Spinal cord (tissue), 10 donors: ENCODE data around the gene SETD2. TPM values are rescaled to one million over a fixed set of nuclear protein-coding genes. Genes with fewer than 3 reads are reported as not detected.
"Not testable (repeated sequence)": the region's sequence is repeated elsewhere in the genome, so short reads cannot be mapped to it uniquely, and the experiment has no call there.

ENCODE experiments used
- DNase-seq, 6 donors: peaks; one replicate each; pipeline versions ENCODE4 v3.0.0 to v3.0.0-alpha.2; 2013 to 2015; ENCODE audit warnings: low spot score in 6 of 6, low read depth in 4 of 6
- H3K27ac ChIP-seq: one replicate; pipeline ENCODE4 v1.5.1; 2013; ENCODE audit warnings: low read depth, low read length, control low read depth
- H3K27me3 ChIP-seq: one replicate; pipeline ENCODE4 v1.6.1; 2013; ENCODE audit warnings: low read length; ENCODE audit not compliant: control insufficient read depth, insufficient read depth
- H3K36me3 ChIP-seq: one replicate; pipeline ENCODE4 v1.6.1; 2013; ENCODE audit warnings: low read length; ENCODE audit not compliant: control insufficient read depth, insufficient read depth
- H3K4me1 ChIP-seq: one replicate; pipeline ENCODE4 v1.6.1; 2013; ENCODE audit warnings: low read length; ENCODE audit not compliant: control insufficient read depth, insufficient read depth
- H3K4me3 ChIP-seq: one replicate; pipeline ENCODE4 v1.5.1; 2013; ENCODE audit warnings: low read depth, low read length, control low read depth
- H3K9me3 ChIP-seq: one replicate; pipeline ENCODE4 v1.6.1; 2013; ENCODE audit warnings: low read length; ENCODE audit not compliant: control insufficient read depth, insufficient read depth
- WGBS: methylation state at CpG from one replicate; pipeline ENCODE4 v1.1.5; 2013; ENCODE audit warnings: missing lambda C conversion rate; ENCODE audit not compliant: insufficient coverage; 5-methylcytosine and 5-hydroxymethylcytosine counted together
- polyA plus RNA-seq, 2 donors: library from polyadenylated mRNA; unstranded; fragments of 120-200 nt; gene quantifications; one replicate each; pipeline ENCODE4 v1.2.1, GENCODE V29; 2013; ENCODE audit not compliant: insufficient read length in 2 of 2
- total RNA-seq, 2 donors: library from RNA; depleted of rRNA in 1 of 2; stranded (reverse); fragments of 120-200 nt in 1 of 2; fragments of >200 nt in 1 of 2; gene quantifications; one replicate each; pipeline versions ENCODE4 v1.2.3 to v1.2.4, GENCODE V29; 2013 to 2014
- donor health status: healthy.

SETD2 gene
- total and polyA plus RNA-seq, 4 donors = 39.9 to 72.0 (median 51.0) TPM

DNA sequence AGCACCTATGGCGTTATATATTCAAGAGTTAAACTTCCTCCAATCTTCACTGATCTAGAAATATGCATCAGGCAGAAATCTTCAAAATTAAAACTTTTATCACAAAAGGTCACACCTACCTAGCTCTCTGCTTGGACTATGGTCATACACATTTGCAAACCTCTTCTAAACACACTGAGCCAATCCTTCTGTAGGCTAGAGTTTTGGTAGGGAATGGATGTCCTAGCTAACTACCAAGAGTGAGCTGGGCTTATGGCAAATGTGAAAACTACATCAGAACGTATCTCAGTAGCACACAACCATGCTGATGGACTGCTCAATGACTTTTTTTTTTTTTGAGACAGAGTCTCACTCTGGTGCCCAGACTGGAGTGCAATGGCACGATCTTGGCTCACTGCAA is 29.6 kb downstream of the SETD2 start:
- 75% methylated on average over 1 of the region's 3 CpGs for WGBS

DNA sequence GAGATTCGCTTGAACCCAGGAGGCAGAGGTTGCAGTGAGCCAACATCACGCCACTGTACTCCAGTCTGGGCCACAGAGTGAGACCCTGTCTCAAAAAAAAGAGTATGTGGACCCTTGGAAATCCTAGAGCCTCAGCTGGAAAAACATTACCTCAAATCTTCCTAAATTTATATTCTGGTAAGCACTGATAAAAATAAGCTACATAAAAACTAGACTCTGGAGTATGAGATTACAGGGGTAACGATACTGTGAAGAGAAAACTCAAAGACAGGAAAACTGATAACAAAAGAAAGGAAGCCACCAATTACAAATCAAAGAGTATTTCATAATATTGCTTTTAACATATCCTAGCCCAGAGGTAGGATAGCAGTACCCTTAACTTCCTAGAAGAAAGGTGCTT is 30.3 kb downstream of the SETD2 start:
- Histone ChIP-seq H3K9me3 (no peaks in the 10 kb centered on the region), H3K4me3 (no peak overlapping the region), H3K27ac (no peak overlapping the region), H3K27me3 (no peaks in the 10 kb centered on the region), H3K4me1 (no peaks in the 10 kb centered on the region), H3K36me3 (no peaks in the 10 kb centered on the region)
- WGBS = 90% methylated on average over 2 of the region's 3 CpGs
- DNase-seq = no peak

More for the DNA sequence above, 29.6 kb downstream of the SETD2 start:
- Histone ChIP-seq H3K9me3 (no peaks in the 10 kb centered on the region), H3K36me3 (no peaks in the 10 kb centered on the region), H3K4me3 (no peak overlapping the region), H3K4me1 (no peaks in the 10 kb centered on the region), H3K27ac (no peak overlapping the region), H3K27me3 (no peaks in the 10 kb centered on the region)
- no peak for DNase-seq

DNA sequence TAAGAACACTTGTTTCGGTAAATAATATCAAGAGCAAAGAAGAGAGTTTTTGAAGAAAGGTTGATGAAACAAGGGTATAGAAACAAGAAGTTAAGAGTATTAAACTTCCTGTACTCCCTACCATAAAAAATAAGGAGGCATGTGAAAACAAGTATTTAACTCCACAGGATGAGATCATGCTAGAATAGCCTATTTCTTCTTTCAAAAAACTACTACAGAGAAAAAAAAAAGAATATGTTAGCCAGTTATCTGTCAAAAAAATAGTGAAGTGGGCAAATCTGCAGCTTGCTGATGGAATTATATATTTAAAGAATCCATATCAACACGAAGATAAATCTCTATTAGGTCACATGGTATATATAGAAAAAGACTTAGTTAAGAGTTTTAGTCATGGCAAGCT is 33.4 kb downstream of the SETD2 start:
- no peak for DNase-seq
- Histone ChIP-seq H3K4me1 (no peaks in the 10 kb centered on the region), H3K27me3 (no peaks in the 10 kb centered on the region), H3K4me3 (no peak overlapping the region), H3K36me3 (no peaks in the 10 kb centered on the region), H3K9me3 (no peaks in the 10 kb centered on the region), H3K27ac (no peak overlapping the region)
- WGBS = no CpG with 5 or more reads among the region's 2 CpGs

DNA sequence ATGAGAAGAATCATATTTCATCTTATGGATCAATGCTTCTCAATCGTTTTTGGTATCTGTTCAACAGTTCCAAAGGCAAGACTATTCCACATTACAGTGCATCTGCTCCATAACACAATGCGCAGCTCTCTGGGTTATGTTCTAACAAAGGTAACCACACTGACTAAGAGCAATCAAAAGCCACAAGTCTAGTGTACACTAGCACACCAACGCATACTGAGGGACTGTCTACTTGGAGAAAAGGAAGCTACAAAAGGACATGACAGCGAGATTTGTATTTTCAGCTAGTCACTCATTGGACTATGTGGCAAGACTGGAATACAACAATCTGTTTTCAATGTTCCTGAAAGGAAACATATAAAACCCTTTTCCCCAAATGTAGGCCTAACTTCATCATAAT is 35.8 kb downstream of the SETD2 start:
- Histone ChIP-seq H3K4me3 (no peak overlapping the region), H3K27me3 (no peaks in the 10 kb centered on the region), H3K9me3 (no peaks in the 10 kb centered on the region), H3K27ac (no peak overlapping the region), H3K4me1 (no peaks in the 10 kb centered on the region), H3K36me3 (peaks cover 4% of the 10 kb centered on the region)
- WGBS = 89% methylated on average over 1 of the region's 4 CpGs
- DNase-seq = no peak

DNA sequence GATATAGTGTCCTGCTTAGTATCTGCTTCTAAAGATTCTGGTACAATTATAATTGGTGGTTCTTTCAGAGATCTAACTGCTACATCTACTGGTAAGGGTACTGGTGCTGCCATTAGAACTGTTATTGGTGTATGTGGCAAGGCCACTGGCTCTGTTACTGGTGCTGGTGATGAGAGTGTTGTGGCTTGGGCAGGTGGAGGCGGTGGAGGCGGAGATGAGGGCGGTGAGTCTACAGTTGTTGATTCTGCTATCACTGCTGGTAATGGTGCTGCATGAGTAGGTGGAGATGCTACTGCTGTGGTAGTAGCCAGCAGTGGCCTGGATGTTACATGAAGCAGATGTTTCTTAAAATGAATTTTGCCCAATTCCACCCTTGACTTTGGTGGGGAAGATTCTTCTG is 40.1 kb downstream of the SETD2 start:
- Histone ChIP-seq H3K36me3 (peaks cover 4% of the 10 kb centered on the region), H3K9me3 (no peaks in the 10 kb centered on the region), H3K4me3 (no peak overlapping the region), H3K4me1 (no peaks in the 10 kb centered on the region), H3K27me3 (no peaks in the 10 kb centered on the region), H3K27ac (no peak overlapping the region)
- no peak for DNase-seq
- 98% methylated on average over 3 of the region's 3 CpGs for WGBS

DNA sequence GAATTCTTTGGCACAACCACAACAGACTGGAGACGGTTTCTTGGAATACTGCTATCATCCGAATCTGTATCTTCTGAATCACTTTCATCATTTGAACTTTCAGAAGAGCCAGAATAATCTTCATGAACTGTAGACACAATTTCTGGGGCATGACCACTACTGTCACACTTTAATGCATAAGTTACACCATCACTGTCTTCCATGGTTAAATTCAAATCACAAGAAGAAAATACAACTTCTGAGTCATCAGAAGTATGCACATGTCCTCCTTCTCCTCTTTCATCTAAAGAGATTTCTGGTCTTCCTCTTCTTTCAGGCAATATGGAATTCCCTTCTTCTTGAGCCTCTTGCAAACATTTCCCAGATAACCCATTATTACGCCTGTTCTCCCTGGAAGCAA is 42.5 kb downstream of the SETD2 start:
- Histone ChIP-seq H3K4me3 (no peak overlapping the region), H3K27ac (no peak overlapping the region), H3K4me1 (no peaks in the 10 kb centered on the region), H3K27me3 (no peaks in the 10 kb centered on the region), H3K9me3 (no peaks in the 10 kb centered on the region), H3K36me3 (peaks cover 4% of the 10 kb centered on the region)
- no peak for DNase-seq
- 100% methylated on average over 3 of the region's 3 CpGs for WGBS

DNA sequence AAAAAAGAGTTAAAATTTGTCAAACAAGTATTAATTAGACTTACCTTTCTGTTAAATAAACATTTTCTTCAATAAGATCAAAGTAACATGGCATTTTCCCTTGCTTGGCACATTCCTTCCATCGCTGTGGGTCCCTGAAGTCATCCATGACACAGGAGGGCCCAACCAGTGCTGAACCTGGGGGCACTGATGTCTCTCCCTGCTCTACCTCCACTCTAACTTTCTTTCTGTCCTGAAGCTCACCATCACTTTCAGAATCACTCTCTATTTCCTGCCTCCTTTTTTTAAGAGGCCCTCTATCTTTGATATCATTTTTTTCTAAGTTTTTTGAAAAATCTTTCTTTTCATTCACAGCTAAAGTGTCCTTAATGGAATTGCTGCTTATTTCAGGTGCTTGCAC is 43.8 kb downstream of the SETD2 start:
- Histone ChIP-seq H3K27me3 (no peaks in the 10 kb centered on the region), H3K36me3 (peaks cover 8% of the 10 kb centered on the region)
- 83% methylated on average over 1 of the region's 1 CpG for WGBS

DNA sequence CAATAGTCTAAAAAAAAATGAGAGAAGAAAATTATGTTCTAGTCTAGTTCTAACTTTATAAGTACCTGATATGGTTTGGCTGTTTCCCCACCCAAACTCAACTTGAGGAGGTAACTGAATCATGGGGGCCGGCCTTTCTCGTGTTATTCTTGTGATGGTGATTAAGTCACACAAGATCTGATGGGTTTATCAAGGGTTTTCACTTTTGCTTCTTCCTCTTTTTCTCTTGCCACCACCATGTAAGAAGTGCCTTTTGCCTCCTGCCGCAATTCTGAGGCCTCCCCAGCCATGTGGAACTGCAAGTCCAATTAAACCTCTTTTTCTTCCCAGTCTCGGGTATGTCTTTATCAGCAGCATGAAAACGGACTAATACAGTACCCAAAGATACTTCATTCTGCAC is 44.5 kb downstream of the SETD2 start:
- WGBS = 100% methylated on average over 1 of the region's 5 CpGs
- not testable (repeated sequence) for H3K27me3 ChIP-seq, H3K4me3 ChIP-seq, DNase-seq, H3K36me3 ChIP-seq, H3K4me1 ChIP-seq, H3K9me3 ChIP-seq, H3K27ac ChIP-seq

More for the DNA sequence above, 43.8 kb downstream of the SETD2 start:
- Histone ChIP-seq H3K9me3 (no peaks in the 10 kb centered on the region), H3K27ac (no peak overlapping the region), H3K4me1 (no peaks in the 10 kb centered on the region), H3K4me3 (no peak overlapping the region)
- DNase-seq = no peak

DNA sequence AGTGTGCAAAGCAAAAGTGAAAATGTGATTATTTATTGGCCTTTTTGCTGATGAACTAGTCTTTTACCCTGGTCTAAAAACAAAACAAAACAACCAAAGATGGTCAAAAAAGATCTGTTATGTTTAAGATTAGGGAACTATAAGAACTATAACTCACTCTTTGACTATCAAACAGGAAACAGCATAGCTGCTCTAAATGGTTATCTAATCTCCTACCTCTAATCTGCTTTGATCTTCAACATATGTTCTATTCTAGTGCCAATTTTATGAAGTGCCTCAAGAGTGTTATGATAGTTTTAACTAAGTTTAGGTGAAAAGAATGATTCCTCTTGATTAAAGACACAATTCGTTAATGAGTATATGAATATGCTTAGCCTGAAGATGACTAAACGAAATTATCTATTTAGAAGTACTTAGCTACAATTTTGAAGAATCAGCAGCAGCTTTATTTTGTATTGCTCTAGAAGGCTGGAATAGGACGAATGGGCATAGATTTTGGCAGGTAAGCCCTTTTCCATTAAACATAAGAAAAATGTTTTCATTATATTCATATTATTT is 46.0 kb downstream of the SETD2 start:
- Histone ChIP-seq H3K4me1 (no peaks in the 10 kb centered on the region), H3K27ac (no peak overlapping the region), H3K36me3 (peaks cover 12% of the 10 kb centered on the region), H3K27me3 (no peaks in the 10 kb centered on the region), H3K4me3 (no peak overlapping the region), H3K9me3 (no peaks in the 10 kb centered on the region)
- no peak for DNase-seq
- WGBS = no CpG with 5 or more reads among the region's 3 CpGs

DNA sequence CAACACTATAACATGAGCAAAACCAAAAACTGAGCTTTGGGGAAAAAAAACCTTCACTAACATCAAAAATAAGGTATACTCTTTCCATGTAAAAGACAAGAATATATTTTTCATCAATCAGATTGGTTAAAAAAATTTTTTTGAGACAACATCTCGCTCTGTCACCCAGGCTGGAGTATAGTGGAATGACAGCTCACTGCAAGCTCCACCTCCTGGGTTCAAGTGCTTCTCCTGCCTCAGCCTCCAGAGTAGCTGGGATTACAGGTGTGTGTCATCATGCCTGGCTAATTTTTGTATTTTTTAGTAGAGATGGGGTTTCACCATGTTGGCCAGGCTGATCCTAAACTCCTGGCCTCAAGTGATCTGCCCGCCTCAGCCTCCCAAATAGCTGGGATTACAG is 48.4 kb downstream of the SETD2 start:
- not testable (repeated sequence) for H3K9me3 ChIP-seq, H3K4me3 ChIP-seq, H3K4me1 ChIP-seq, H3K27me3 ChIP-seq, DNase-seq, H3K27ac ChIP-seq
- whole genome bisulfite sequencing = no CpG with 5 or more reads among the region's 2 CpGs
- peaks cover 22% of the 10 kb centered on the region for H3K36me3 ChIP-seq
